Spleen (tissue), 7 donors: ENCODE results near the gene CLEC4M.

Source experiments
- CTCF ChIP-seq, 11 experiments: fragments of 200-600 bp in 7 of 11; fragments of 450-650 bp in 4 of 11; sonication (generic) in 4 of 11; IDR thresholded peaks in 8 of 11; conservative IDR thresholded peaks in 3 of 11; 1 replicate in 7 of 11; 2 replicates in 4 of 11; pipeline versions ENCODE4 v1.4.0 to v1.8.0; 2016 to 2021; ENCODE audit warnings: antibody characterized with exemption in 11 of 11, inconsistent platforms in 4 of 11, mild to moderate bottlenecking in 1 of 11
- POLR2A ChIP-seq, 3 donors: fragments of 450-650 bp; IDR thresholded peaks; one replicate each; pipeline ENCODE4 v1.5.1; 2017; ENCODE audit warnings: antibody characterized with exemption in 3 of 3, mild to moderate bottlenecking in 1 of 3
- donor health status: DM: no; HTN: no; CAD: no; lungs with moderate emphysema.
- donor health status: DM: no; HTN: no; CAD: no.
- donor health status: DM: no; HTN: no; CAD: no.

DNA sequence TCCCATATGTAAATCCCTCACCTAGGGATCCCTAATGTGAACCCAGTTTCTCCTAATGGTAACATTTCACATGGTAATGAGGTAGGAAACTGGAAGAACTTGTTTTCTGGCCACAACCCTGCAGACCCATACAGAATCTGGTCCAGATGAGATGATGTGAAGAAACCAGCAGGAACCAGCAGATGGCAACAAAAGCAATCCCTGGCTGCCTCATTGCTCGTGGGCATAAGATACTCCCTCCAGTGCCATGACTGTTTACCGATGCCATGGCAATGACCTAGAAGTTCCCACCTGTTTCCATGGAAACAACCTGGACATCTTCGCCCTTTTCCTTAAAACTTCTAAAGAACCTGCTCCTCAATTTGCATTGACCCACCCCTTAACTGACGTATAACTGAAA is 14.3 kb upstream of the CLEC4M start:
- no peak for TF ChIP-seq CTCF (IDR thresholded peaks at IDR 0.05 in 8 of 11, conservative IDR thresholded peaks at IDR 0.05 in 3 of 11)
- TF ChIP-seq POLR2A (IDR thresholded peaks at IDR 0.05) = no peak
